WTC11 (cell line): ENCODE data around the gene RAB11FIP5. TPM values are rescaled to one million over a fixed set of nuclear protein-coding genes. Genes with fewer than 3 reads are reported as not detected.

ENCODE experiments used
- ATF2 ChIP-seq: sonication (generic); formaldehyde crosslinking; IDR thresholded peaks from 2 replicates; pipeline ENCODE4 v1.8.1; 2022; ENCODE audit warnings: low read depth, missing genetic modification reagents, borderline replicate concordance
- E2F5 ChIP-seq: sonication (generic); formaldehyde crosslinking; IDR thresholded peaks from 2 replicates; pipeline ENCODE4 v1.8.1; 2022; ENCODE audit warnings: mild to moderate bottlenecking, moderate library complexity, missing genetic modification reagents
- EMX1 ChIP-seq: fragments of 250-450 bp; sonication (Bioruptor Pico); IDR thresholded peaks from 2 replicates; pipeline ENCODE4 v1.8.0; 2021; ENCODE audit warnings: mild to moderate bottlenecking
- FOXK1 ChIP-seq: sonication (generic); formaldehyde crosslinking; IDR thresholded peaks from 2 replicates; pipeline ENCODE4 v1.8.0; 2022; ENCODE audit warnings: mild to moderate bottlenecking, moderate library complexity, missing genetic modification reagents
- FOXP1 ChIP-seq: sonication (generic); formaldehyde crosslinking; IDR thresholded peaks from 2 replicates; pipeline ENCODE4 v1.8.0; 2022; ENCODE audit warnings: missing genetic modification reagents, mild to moderate bottlenecking, moderate library complexity, borderline replicate concordance
- FOXP4 ChIP-seq: sonication (generic); formaldehyde crosslinking; IDR thresholded peaks from 2 replicates; pipeline ENCODE4 v1.8.0; 2022; ENCODE audit warnings: mild to moderate bottlenecking, missing genetic modification reagents
- HMGXB4 ChIP-seq: sonication (generic); formaldehyde crosslinking; IDR thresholded peaks from 2 replicates; pipeline ENCODE4 v1.8.1; 2023; ENCODE audit warnings: mild to moderate bottlenecking, moderate library complexity, missing genetic modification reagents
- OVOL2 ChIP-seq: fragments of 250-450 bp; sonication (Bioruptor Pico); IDR thresholded peaks from 2 replicates; pipeline ENCODE4 v1.9.0; 2021; ENCODE audit warnings: mild to moderate bottlenecking, borderline replicate concordance
- RELA ChIP-seq: sonication (generic); formaldehyde crosslinking; IDR thresholded peaks from 2 replicates; pipeline ENCODE4 v1.8.1; 2022; ENCODE audit warnings: missing genetic modification reagents, mild to moderate bottlenecking, borderline replicate concordance
- RORB ChIP-seq: fragments of 250-450 bp; sonication (Bioruptor Pico); IDR thresholded peaks from 2 replicates; pipeline ENCODE4 v1.9.0; 2021; ENCODE audit warnings: mild to moderate bottlenecking
- SMAD4 ChIP-seq: sonication (generic); formaldehyde crosslinking; IDR thresholded peaks from 2 replicates; pipeline ENCODE4 v1.8.0; 2022; ENCODE audit warnings: mild to moderate bottlenecking, missing genetic modification reagents
- STAT6 ChIP-seq: sonication (generic); formaldehyde crosslinking; conservative IDR thresholded peaks from 2 replicates; pipeline ENCODE4 v1.8.1; 2023; ENCODE audit warnings: mild to moderate bottlenecking, low read depth, missing genetic modification reagents, moderate library complexity
- TEAD4 ChIP-seq: sonication (generic); formaldehyde crosslinking; IDR thresholded peaks from 2 replicates; pipeline ENCODE4 v1.8.0; 2022; ENCODE audit warnings: mild to moderate bottlenecking, missing genetic modification reagents
- ZNF232 ChIP-seq: sonication (generic); formaldehyde crosslinking; IDR thresholded peaks from 2 replicates; pipeline ENCODE4 v1.8.0; 2022; ENCODE audit warnings: mild to moderate bottlenecking, missing genetic modification reagents
- ZNF263 ChIP-seq: sonication (generic); formaldehyde crosslinking; IDR thresholded peaks from 2 replicates; pipeline ENCODE4 v1.8.1; 2022; ENCODE audit warnings: low read depth, mild to moderate bottlenecking, moderate library complexity, missing genetic modification reagents
- ZNF281 ChIP-seq: sonication (generic); formaldehyde crosslinking; IDR thresholded peaks from 2 replicates; pipeline ENCODE4 v1.8.0; 2023; ENCODE audit warnings: mild to moderate bottlenecking, missing genetic modification reagents
- ZNF317 ChIP-seq: sonication (generic); formaldehyde crosslinking; IDR thresholded peaks from 2 replicates; pipeline ENCODE4 v1.8.1; 2023; ENCODE audit warnings: low read depth, mild to moderate bottlenecking, moderate library complexity, missing genetic modification reagents, borderline replicate concordance
- total RNA-seq: library from RNA; stranded (reverse); gene quantifications from 3 replicates; pipeline ENCODE4 v1.2.3, GENCODE V29; 2021
- TF ChIP-seq, protein P1 (sequence below): fragments of 250-450 bp; sonication (Bioruptor Pico); IDR thresholded peaks from 2 replicates; pipeline ENCODE4 v2.1.2; 2022; ENCODE audit warnings: mild to moderate bottlenecking, moderate library complexity
- TF ChIP-seq, protein P2 (sequence below): sonication (generic); formaldehyde crosslinking; IDR thresholded peaks from 2 replicates; pipeline ENCODE4 v1.8.1; 2023; ENCODE audit warnings: mild to moderate bottlenecking, missing genetic modification reagents
- TF ChIP-seq, protein P3 (sequence below): fragments of 250-450 bp; sonication (Bioruptor Pico); IDR thresholded peaks from 2 replicates; pipeline ENCODE4 v1.9.0; 2021; ENCODE audit warnings: mild to moderate bottlenecking

Gene RAB11FIP5
- total RNA-seq, 1 experiment from 2014 or later = 16.0 TPM

DNA sequence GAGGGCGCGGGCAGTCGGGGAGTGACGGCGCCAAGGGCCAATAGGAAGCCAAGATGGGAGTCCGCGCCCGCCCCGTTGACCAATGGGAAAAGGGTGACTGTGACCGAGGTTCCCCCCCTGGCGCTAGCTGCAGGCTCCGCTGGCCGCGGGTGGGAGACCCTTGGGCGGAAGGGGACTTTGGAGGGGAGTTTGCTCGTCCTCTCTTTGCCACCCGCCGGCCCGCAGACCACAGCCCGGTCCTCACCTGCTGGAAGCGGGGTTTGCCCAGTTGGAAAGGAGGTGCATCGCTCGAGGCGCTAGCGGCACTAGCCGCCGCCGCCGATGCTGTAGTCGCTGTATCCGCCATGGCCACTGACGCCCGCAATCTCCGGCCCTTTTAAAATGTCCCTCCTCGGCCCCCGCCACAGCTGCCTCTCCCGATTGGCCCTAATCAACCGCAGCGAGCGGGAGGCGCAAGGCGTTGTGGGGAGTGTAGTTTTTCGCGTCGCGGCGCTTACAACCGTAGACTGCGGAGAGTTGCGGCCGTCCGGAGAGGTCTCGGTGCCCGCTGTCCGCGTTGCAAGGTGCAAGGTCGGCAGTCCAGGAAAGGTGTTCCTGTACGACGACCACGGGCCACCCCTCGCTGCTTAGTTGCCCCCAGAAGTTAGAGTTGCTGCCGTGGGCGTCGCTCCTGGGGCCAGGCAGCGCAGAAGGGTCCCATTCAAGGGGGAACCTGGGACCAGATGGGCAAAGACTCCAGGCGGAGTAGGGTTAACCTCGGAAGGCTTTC is 41.2 kb downstream of the RAB11FIP5 start, which contains the start of gene SFXN5 (continued):
- TF ChIP-seq, protein P1, sequence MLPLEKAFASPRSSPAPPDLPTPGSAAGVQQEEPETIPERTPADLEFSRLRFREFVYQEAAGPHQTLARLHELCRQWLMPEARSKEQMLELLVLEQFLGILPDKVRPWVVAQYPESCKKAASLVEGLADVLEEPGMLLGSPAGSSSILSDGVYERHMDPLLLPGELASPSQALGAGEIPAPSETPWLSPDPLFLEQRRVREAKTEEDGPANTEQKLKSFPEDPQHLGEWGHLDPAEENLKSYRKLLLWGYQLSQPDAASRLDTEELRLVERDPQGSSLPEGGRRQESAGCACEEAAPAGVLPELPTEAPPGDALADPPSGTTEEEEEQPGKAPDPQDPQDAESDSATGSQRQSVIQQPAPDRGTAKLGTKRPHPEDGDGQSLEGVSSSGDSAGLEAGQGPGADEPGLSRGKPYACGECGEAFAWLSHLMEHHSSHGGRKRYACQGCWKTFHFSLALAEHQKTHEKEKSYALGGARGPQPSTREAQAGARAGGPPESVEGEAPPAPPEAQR (CRISPR knock-in tag) = 0 out of 2 replicates have a peak, but pooled peaks have one; percentile 34
- no peak for TF ChIP-seq STAT6 (CRISPR knock-in tag)
- TF ChIP-seq, protein P2, sequence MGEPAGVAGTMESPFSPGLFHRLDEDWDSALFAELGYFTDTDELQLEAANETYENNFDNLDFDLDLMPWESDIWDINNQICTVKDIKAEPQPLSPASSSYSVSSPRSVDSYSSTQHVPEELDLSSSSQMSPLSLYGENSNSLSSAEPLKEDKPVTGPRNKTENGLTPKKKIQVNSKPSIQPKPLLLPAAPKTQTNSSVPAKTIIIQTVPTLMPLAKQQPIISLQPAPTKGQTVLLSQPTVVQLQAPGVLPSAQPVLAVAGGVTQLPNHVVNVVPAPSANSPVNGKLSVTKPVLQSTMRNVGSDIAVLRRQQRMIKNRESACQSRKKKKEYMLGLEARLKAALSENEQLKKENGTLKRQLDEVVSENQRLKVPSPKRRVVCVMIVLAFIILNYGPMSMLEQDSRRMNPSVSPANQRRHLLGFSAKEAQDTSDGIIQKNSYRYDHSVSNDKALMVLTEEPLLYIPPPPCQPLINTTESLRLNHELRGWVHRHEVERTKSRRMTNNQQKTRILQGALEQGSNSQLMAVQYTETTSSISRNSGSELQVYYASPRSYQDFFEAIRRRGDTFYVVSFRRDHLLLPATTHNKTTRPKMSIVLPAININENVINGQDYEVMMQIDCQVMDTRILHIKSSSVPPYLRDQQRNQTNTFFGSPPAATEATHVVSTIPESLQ (CRISPR knock-in tag) = no peak
- TF ChIP-seq EMX1 (CRISPR knock-in tag) = 0 out of 2 replicates have a peak, but pooled peaks have one; percentile 40
- TF ChIP-seq, protein P3, sequence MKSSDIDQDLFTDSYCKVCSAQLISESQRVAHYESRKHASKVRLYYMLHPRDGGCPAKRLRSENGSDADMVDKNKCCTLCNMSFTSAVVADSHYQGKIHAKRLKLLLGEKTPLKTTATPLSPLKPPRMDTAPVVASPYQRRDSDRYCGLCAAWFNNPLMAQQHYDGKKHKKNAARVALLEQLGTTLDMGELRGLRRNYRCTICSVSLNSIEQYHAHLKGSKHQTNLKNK (CRISPR knock-in tag) = no peak
- TF ChIP-seq FOXP4 = no peak
- no peak for TF ChIP-seq SMAD4 (CRISPR knock-in tag)
- no peak for TF ChIP-seq ATF2
- TF ChIP-seq RORB = no peak
- TF ChIP-seq ZNF232 (CRISPR knock-in tag) = peak; percentile 85
- TF ChIP-seq HMGXB4 (CRISPR knock-in tag) = peak; percentile 70; the same call in 1 of the 2 replicates
- TF ChIP-seq RELA (CRISPR knock-in tag) = 0 out of 2 replicates have a peak, but pooled peaks have one; percentile 31
- TF ChIP-seq FOXP1 (CRISPR knock-in tag) = peak; percentile 59; the same call in 1 of the 2 replicates
- no peak for TF ChIP-seq ZNF263
- TF ChIP-seq ZNF317 (CRISPR knock-in tag) = no peak
- TF ChIP-seq OVOL2 (CRISPR knock-in tag) = no peak
- TF ChIP-seq FOXK1 (CRISPR knock-in tag) = no peak
- TF ChIP-seq E2F5 (CRISPR knock-in tag) = peak; percentile 84; the same call in 1 of the 2 replicates
- TF ChIP-seq ZNF281 (CRISPR knock-in tag) = no peak
- 0 out of 2 replicates have a peak, but pooled peaks have one; percentile 42 for TF ChIP-seq TEAD4 (CRISPR knock-in tag)
